HepG2 (cell line): ENCODE measurements around the gene ANXA2. TPM values are rescaled to one million over a fixed set of nuclear protein-coding genes. Genes with fewer than 3 reads are reported as not detected.

Experiments used
- GTF2F1 ChIP-seq: fragments of 150-350 bp; IDR thresholded peaks from 2 replicates; pipeline ENCODE4 v1.6.1; 2014; ENCODE audit warnings: low read length
- MATR3 ChIP-seq: sonication (generic); formaldehyde crosslinking; IDR thresholded peaks from 2 replicates; pipeline ENCODE4 v1.4.0; 2020; ENCODE audit warnings: missing genetic modification reagents
- MYNN ChIP-seq: sonication (generic); formaldehyde crosslinking; IDR thresholded peaks from 2 replicates; pipeline ENCODE4 v1.4.0; 2020; ENCODE audit warnings: mild to moderate bottlenecking, low read depth, missing genetic modification reagents
- SIN3B ChIP-seq: fragments of 150-350 bp; IDR thresholded peaks from 2 replicates; pipeline ENCODE4 v1.6.1; 2014; ENCODE audit warnings: low read length
- SMC3 ChIP-seq: IDR thresholded peaks from 2 replicates; pipeline ENCODE4 v1.6.1; 2011; ENCODE audit warnings: low read length, improper control_type of control experiment
- THAP11 ChIP-seq: IDR thresholded peaks from 2 replicates; pipeline ENCODE4 v1.6.1; 2016; ENCODE audit warnings: missing biosample characterization, missing genetic modification reagents
- YY1 ChIP-seq: IDR thresholded peaks from 2 replicates; pipeline ENCODE4 v1.6.1; 2011; ENCODE audit warnings: low read length, low read depth, moderate library complexity, mild to moderate bottlenecking; ENCODE audit not compliant: insufficient read depth, insufficient replicate concordance
- ZBTB42 ChIP-seq: sonication (generic); formaldehyde crosslinking; IDR thresholded peaks from 2 replicates; pipeline ENCODE4 v1.5.0; 2020; ENCODE audit warnings: mild to moderate bottlenecking, missing genetic modification reagents
- ZIK1 ChIP-seq: sonication (generic); formaldehyde crosslinking; IDR thresholded peaks from 2 replicates; pipeline ENCODE4 v1.5.0; 2020; ENCODE audit warnings: mild to moderate bottlenecking, low read depth, missing genetic modification reagents, borderline replicate concordance
- ZNF205 ChIP-seq: IDR thresholded peaks from 2 replicates; pipeline ENCODE4 v1.6.1; 2018; ENCODE audit warnings: missing biosample characterization, missing genetic modification reagents
- ZSCAN21 ChIP-seq: sonication (generic); formaldehyde crosslinking; IDR thresholded peaks from 2 replicates; pipeline ENCODE4 v1.8.0; 2022; ENCODE audit warnings: mild to moderate bottlenecking, missing genetic modification reagents, moderate library complexity, borderline replicate concordance
- polyA plus RNA-seq, 8 experiments: library from polyadenylated mRNA; depleted of rRNA in 3 of 8; stranded (reverse) in 7 of 8; unstranded in 1 of 8; fragments of >200 nt; fragmentation: Illumina TruSeq in 4 of 8; extraction: Trizol in 4 of 8; gene quantifications; 2 replicates each; pipeline versions ENCODE4 v1.2.1 to v1.2.3, GENCODE V29; 2011 to 2016; ENCODE audit warnings: low read depth in 4 of 8, missing spikeins in 1 of 8, mixed read lengths in 1 of 8; ENCODE audit not compliant: insufficient read depth in 1 of 8
- total RNA-seq, 5 experiments: library from RNA; depleted of rRNA; stranded (reverse); fragments of >200 nt; fragmentation: Illumina TruSeq; extraction: Trizol; gene quantifications; 2 replicates each; pipeline ENCODE4 v1.2.3, GENCODE V29; 2016; ENCODE audit warnings: low read depth in 1 of 5
- TF ChIP-seq, protein P1 (sequence below): sonication (generic); formaldehyde crosslinking; IDR thresholded peaks from 2 replicates; pipeline ENCODE4 v1.4.0; 2020; ENCODE audit warnings: missing genetic modification reagents
- TF ChIP-seq, protein P2 (sequence below): sonication (generic); formaldehyde crosslinking; IDR thresholded peaks from 2 replicates; pipeline ENCODE4 v1.5.0; 2020; ENCODE audit warnings: missing genetic modification reagents
- TF ChIP-seq, protein P3 (sequence below), 2 experiments: fragments of 450-650 bp in 1 of 2; sonication (generic) in 1 of 2; formaldehyde crosslinking in 1 of 2; IDR thresholded peaks; 2 replicates each; pipeline versions ENCODE4 v1.6.1 to v1.8.0; 2016 to 2022; ENCODE audit warnings: antibody characterized with exemption in 1 of 2, mild to moderate bottlenecking in 1 of 2, missing genetic modification reagents in 1 of 2
- TF ChIP-seq, protein P4 (sequence below): sonication (generic); formaldehyde crosslinking; IDR thresholded peaks from 2 replicates; pipeline ENCODE4 v1.4.0; 2020; ENCODE audit warnings: missing genetic modification reagents

ANXA2 gene
- total and polyA plus RNA-seq, 2 of the 13 experiments (the other 11 are each of a cell fraction or from before 2014, with no cell fraction given) = 196 to 613 TPM

DNA sequence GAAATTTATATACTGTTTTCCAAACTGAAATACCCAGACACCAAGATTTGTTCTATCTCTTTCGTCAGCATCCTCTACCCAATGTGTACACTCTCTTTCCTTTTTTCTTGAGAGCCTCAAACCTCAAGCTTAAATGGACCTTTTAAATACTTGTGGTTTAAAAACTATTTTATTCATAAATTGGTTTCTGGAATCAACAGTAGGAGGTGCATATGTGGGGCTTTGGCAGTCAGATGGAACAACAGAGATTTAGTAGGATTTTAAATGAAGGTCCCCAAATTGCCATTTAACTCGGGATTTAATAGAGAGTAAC is 33.2 kb downstream of the ANXA2 start (continued):
- TF ChIP-seq THAP11 = no peak
- TF ChIP-seq, protein P1, sequence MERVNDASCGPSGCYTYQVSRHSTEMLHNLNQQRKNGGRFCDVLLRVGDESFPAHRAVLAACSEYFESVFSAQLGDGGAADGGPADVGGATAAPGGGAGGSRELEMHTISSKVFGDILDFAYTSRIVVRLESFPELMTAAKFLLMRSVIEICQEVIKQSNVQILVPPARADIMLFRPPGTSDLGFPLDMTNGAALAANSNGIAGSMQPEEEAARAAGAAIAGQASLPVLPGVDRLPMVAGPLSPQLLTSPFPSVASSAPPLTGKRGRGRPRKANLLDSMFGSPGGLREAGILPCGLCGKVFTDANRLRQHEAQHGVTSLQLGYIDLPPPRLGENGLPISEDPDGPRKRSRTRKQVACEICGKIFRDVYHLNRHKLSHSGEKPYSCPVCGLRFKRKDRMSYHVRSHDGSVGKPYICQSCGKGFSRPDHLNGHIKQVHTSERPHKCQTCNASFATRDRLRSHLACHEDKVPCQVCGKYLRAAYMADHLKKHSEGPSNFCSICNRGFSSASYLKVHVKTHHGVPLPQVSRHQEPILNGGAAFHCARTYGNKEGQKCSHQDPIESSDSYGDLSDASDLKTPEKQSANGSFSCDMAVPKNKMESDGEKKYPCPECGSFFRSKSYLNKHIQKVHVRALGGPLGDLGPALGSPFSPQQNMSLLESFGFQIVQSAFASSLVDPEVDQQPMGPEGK (CRISPR knock-in tag) = no peak
- no peak for TF ChIP-seq SIN3B
- TF ChIP-seq YY1 = no peak
- no peak for TF ChIP-seq ZSCAN21 (CRISPR knock-in tag)
- no peak for TF ChIP-seq MYNN
- no peak for TF ChIP-seq ZIK1 (CRISPR knock-in tag)
- no peak for TF ChIP-seq SMC3
- no peak for TF ChIP-seq MATR3 (CRISPR knock-in tag)
- TF ChIP-seq, protein P2, sequence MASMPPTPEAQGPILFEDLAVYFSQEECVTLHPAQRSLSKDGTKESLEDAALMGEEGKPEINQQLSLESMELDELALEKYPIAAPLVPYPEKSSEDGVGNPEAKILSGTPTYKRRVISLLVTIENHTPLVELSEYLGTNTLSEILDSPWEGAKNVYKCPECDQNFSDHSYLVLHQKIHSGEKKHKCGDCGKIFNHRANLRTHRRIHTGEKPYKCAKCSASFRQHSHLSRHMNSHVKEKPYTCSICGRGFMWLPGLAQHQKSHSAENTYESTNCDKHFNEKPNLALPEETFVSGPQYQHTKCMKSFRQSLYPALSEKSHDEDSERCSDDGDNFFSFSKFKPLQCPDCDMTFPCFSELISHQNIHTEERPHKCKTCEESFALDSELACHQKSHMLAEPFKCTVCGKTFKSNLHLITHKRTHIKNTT (CRISPR knock-in tag) = no peak
- TF ChIP-seq, protein P3, sequence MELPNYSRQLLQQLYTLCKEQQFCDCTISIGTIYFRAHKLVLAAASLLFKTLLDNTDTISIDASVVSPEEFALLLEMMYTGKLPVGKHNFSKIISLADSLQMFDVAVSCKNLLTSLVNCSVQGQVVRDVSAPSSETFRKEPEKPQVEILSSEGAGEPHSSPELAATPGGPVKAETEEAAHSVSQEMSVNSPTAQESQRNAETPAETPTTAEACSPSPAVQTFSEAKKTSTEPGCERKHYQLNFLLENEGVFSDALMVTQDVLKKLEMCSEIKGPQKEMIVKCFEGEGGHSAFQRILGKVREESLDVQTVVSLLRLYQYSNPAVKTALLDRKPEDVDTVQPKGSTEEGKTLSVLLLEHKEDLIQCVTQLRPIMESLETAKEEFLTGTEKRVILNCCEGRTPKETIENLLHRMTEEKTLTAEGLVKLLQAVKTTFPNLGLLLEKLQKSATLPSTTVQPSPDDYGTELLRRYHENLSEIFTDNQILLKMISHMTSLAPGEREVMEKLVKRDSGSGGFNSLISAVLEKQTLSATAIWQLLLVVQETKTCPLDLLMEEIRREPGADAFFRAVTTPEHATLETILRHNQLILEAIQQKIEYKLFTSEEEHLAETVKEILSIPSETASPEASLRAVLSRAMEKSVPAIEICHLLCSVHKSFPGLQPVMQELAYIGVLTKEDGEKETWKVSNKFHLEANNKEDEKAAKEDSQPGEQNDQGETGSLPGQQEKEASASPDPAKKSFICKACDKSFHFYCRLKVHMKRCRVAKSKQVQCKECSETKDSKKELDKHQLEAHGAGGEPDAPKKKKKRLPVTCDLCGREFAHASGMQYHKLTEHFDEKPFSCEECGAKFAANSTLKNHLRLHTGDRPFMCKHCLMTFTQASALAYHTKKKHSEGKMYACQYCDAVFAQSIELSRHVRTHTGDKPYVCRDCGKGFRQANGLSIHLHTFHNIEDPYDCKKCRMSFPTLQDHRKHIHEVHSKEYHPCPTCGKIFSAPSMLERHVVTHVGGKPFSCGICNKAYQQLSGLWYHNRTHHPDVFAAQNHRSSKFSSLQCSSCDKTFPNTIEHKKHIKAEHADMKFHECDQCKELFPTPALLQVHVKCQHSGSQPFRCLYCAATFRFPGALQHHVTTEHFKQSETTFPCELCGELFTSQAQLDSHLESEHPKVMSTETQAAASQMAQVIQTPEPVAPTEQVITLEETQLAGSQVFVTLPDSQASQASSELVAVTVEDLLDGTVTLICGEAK (IDR thresholded peaks at IDR 0.05) = no peak
- TF ChIP-seq, protein P3 (CRISPR knock-in tag; IDR thresholded peaks at IDR 0.05) = no peak
- no peak for TF ChIP-seq GTF2F1
- TF ChIP-seq ZNF205 (CRISPR knock-in tag) = no peak
- no peak for TF ChIP-seq ZBTB42 (CRISPR knock-in tag)
- TF ChIP-seq, protein P4, sequence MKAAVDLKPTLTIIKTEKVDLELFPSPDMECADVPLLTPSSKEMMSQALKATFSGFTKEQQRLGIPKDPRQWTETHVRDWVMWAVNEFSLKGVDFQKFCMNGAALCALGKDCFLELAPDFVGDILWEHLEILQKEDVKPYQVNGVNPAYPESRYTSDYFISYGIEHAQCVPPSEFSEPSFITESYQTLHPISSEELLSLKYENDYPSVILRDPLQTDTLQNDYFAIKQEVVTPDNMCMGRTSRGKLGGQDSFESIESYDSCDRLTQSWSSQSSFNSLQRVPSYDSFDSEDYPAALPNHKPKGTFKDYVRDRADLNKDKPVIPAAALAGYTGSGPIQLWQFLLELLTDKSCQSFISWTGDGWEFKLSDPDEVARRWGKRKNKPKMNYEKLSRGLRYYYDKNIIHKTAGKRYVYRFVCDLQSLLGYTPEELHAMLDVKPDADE (CRISPR knock-in tag) = no peak
